ENCODE data around the gene PSMB1.
A peak's percentile ranks its signal among the peaks of the same experiment; 100 is the strongest.
"Not testable (repeated sequence)": the region's sequence is repeated elsewhere in the genome, so short reads cannot be mapped to it uniquely, and the experiment has no call there.

The PSMB1 gene

DNA sequence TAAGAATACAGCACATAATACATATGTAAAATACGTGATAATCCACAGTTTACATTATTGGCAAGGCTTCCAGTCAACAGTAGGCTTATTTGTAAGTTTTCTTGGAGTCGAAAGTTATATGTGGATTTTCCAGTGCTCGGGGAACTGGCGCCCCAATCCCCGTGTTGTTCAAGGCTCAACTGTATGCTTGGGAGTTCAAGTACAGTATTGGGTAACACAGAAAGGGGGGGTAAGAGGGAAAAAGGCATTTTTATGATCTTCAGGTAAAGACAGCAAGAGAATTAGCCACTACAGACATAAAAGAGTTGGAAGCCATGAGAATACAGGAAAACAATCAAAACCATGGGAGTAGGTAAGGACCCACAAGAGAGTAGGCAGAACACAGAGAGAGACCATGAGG, 16.4 kb downstream of the PSMB1 start:
- DNase-seq (ENCODE audit: extremely low read depth in 1 of 2, low read depth in 1 of 2) = no peak

DNA sequence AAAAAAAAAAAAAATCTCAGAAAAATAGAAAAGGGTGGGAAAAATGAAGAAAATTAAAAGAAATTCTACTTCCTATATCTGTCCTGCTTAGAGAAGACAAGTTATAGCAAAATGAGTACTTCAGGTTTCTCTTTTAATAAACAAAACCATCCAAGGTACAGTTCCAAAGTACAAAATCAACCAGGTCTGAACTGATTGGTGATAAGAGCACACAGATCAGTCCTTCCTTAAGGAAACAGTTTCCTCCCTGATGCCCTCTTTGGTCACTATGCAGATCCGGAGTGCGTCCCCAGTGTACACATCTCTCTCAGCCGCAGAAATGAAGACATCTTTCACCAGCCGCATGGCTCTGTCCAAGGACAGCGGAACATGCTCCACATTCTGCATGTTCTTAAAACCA, 18.1 kb downstream of the PSMB1 start:
- no peak for DNase-seq (ENCODE audit: extremely low read depth in 1 of 2, low read depth in 1 of 2)

DNA sequence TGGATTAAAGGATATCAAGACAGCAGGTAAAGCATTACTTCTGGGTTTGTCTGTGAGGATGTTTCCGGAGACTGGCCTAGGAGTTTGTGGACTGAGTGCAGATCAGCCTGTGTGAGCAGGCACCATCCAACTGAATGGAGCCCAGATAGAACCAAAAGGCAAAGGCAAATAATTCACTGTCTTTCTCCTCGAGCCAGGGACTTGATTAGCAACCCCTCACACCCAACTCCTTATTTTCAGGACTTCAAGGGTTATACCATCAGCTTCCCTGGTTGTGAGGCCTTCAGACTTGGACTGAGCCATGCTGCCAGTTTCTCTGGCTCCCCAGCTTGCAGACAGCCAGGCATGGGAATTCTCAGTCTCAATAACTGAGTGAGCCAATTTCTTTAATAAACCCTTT, 19.3 kb downstream of the PSMB1 start:
- DNase-seq (ENCODE audit: extremely low read depth in 1 of 2, low read depth in 1 of 2) = no peak

- DNase-seq (ENCODE audit: extremely low read depth in 1 of 2, low read depth in 1 of 2) = no peak
Measured at GRCh38 chr6:170532867-170533488, 20.1 kb downstream of the PSMB1 start.

GRCh38 chr6:170529839-170530469, 23.2 kb downstream of the PSMB1 start:
- DNase-seq (ENCODE audit: extremely low read depth in 1 of 2, low read depth in 1 of 2) = peak in 1 of 2 donors; percentile 48

DNA sequence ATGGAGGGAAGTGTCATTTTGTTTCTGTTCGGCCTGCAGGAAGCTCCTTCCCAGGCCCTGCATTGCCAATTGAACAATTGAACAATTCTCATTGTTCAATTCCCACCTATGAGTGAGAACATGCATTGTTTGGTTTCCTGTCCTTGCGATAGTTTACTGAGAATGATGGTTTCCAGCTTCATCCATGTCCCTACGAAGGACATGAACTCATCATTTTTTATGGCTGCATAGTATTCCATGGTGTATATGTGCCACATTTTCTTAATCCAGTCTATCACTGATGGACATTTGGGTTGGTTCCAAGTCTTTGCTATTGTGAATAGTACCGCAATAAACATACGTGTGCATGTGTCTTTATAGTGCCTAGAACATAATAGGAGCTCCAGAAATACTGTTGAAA, 25.1 kb downstream of the PSMB1 start:
- not testable (repeated sequence) for DNase-seq (ENCODE audit: extremely low read depth in 1 of 2, low read depth in 1 of 2)

GRCh38 chr6:170525795-170526194, 27.3 kb downstream of the PSMB1 start:
- no peak for DNase-seq (ENCODE audit: extremely low read depth in 1 of 2, low read depth in 1 of 2)

GRCh38 chr6:170524172-170524502, 29.0 kb downstream of the PSMB1 start:
- no peak for DNase-seq (ENCODE audit: extremely low read depth in 1 of 2, low read depth in 1 of 2)

- DNase-seq (ENCODE audit: extremely low read depth in 1 of 2, low read depth in 1 of 2) = no peak
Measured at GRCh38 chr6:170523256-170524171, 29.6 kb downstream of the PSMB1 start.

DNA sequence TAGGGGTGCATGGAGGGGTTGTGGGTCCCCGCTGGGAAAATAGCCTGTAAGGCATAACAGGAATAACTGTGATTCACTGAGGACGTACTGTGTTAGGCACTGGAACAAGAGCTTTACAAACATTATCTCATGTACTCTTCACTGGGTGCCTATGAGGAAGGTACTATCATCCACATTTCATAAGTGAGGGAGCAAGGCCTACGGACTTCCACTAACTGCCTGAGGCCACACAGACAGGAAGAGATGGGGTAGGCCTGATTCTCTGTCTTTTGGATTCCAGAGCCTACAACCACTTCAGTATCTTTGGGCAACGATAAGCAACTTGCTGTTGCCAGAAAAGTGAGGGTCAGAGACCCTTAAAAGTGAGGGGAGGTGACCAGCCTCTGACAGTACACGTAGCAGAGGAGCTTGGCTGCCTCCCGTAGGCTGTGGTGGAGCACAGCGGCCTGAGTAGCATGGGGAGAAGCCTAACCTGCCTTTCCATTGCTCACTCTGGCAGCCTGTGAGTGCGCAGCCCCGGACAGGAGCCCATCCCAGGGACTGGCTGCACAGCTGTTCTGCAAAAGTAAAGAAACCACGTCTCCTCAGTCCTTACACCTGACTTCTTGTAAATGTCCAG, 30.4 kb downstream of the PSMB1 start:
- no peak for DNase-seq (ENCODE audit: extremely low read depth in 1 of 2, low read depth in 1 of 2)

DNA sequence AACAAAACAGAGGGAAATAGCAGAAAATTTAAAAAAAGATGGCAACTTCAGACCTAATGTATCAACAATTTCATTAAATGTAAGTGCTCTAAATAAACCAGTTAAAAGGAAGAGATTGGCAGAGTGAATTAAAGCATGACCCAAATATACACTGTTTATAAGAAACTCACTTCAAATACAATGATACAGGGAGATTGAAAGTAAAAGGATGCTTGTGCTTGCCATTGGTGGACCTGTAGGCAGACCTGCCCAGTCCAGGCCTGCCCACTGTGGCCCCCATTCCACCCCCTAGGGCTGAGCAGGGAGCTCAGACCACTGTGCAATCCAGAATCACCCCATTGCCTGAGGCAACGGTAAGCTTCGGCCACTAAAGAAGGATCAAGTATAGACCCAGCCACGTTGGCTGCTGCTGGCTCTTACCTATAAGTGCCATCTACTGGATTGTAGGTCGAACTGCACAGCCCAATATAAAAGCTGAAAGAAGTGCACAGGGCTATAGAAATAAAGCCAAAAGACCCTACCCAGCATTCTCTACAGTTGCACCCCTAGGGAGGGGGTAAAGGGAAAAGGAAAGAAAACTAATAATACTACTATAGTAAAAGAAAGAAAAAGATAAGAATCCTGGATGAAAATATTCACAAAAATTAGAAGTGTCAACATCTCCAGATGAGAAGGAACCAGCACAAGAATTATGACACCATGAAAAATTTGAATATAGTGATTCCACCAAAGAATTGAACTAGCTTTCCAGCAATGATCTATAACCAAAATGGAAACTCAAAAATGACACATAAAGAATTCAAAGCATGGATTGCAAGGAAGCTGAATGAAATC, 36.1 kb downstream of the PSMB1 start:
- no peak for DNase-seq (ENCODE audit: extremely low read depth in 1 of 2, low read depth in 1 of 2)

GRCh38 chr6:170514908-170515307, 38.2 kb downstream of the PSMB1 start:
- no peak for DNase-seq (ENCODE audit: extremely low read depth in 1 of 2, low read depth in 1 of 2)

GRCh38 chr6:170512249-170512648, 40.9 kb downstream of the PSMB1 start:
- no peak for DNase-seq (ENCODE audit: extremely low read depth in 1 of 2, low read depth in 1 of 2)

DNA sequence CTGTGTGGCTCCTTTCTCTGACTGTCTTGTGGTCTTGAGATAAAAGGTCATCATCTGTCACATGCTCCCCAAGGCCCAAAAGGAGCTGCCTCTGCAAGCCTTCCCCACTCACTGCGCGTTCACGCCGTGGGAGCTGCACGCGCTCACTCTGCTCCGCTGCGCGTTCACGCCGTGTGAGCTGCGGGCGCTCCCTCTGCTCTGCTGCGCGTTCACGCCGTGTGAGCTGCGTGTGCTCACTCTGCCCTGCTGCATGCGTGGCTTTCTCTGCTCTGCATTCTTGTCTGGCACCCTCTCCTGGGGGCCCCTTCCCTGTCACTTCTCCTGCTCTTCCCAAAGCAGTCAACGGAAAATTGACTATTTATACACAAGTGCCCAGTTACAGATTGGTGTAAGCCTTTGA, 42.5 kb downstream of the PSMB1 start:
- DNase-seq (ENCODE audit: extremely low read depth in 1 of 2, low read depth in 1 of 2) = no peak

- no peak for DNase-seq (ENCODE audit: extremely low read depth in 1 of 2, low read depth in 1 of 2)
Measured at GRCh38 chr6:170509723-170510018, 43.4 kb downstream of the PSMB1 start.

GRCh38 chr6:170508892-170509722, 44.0 kb downstream of the PSMB1 start:
- not testable (repeated sequence) for DNase-seq (ENCODE audit: extremely low read depth in 1 of 2, low read depth in 1 of 2)

- DNase-seq (ENCODE audit: extremely low read depth in 1 of 2, low read depth in 1 of 2) = not testable (repeated sequence)
Measured at GRCh38 chr6:170508275-170508674, 44.8 kb downstream of the PSMB1 start.

- not testable (repeated sequence) for DNase-seq (ENCODE audit: extremely low read depth in 1 of 2, low read depth in 1 of 2)
Measured at GRCh38 chr6:170507728-170508127, 45.4 kb downstream of the PSMB1 start.

DNA sequence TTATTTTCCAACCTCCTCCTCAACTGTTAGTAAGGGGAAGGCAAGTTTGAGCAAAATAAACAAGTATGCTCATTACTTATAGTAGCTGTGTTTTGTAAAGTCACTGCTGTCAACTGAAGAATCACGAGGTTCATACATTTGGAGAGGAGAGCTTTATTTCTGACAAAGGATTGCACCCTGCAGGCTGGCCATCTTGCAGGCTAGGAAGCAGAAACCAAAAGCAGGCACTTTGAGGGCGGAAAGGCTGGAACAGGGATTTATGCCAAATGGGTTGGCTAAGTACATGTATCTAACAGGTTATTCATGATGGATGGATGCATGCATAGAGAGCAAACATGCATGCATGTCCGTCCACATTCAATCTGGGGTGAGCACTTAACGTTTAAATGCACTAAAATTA, 46.7 kb downstream of the PSMB1 start:
- no peak for DNase-seq (ENCODE audit: extremely low read depth in 1 of 2, low read depth in 1 of 2)

DNA sequence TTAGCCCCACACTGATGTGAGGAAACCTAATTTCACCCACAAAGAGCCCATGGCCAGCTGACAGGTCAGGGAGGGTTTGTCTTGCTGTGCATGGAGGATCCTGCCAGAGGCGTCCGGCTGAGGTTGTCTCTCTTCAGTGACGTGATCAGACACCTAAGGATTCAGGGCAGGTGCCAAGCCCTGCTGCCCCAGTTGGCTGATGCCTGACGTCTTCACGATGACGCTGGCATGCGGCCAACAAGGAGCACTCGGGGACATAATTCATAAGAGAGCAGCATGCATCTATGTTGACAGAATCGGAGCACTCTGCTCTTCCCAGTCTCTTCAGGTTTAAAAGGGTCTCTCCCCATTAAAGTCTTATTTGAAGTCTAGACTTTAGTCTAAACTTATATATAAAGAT, 47.8 kb downstream of the PSMB1 start:
- no peak for DNase-seq (ENCODE audit: extremely low read depth in 1 of 2, low read depth in 1 of 2)
